Activated CD4-positive, alpha-beta T cell treated with anti-CD3 and anti-CD28 coated beads, Interleukin-2, Interleukin-4, amounts not matched to agents 100 ng/mL and 50 ng/mL, durations not matched to agents 16 hours and 8 hours (primary cell): ENCODE measurements around the gene ADAMTS8.
A peak's percentile ranks its signal among the peaks of the same experiment; 100 is the strongest.
"Not testable (repeated sequence)": the region's sequence is repeated elsewhere in the genome, so short reads cannot be mapped to it uniquely, and the experiment has no call there.

Experiments used
- DNase-seq: peaks from one replicate; pipeline ENCODE4 v3.0.0-alpha.2; 2020; ENCODE audit warnings: low spot score

Gene ADAMTS8

GRCh38 chr11:130438401-130439159 is 10.2 kb upstream of the ADAMTS8 start:
- not testable (repeated sequence) for DNase-seq

- DNase-seq: no peak
Observed at GRCh38 chr11:130437848-130438247, 9.4 kb upstream of the ADAMTS8 start.

- DNase-seq: no peak
Observed at GRCh38 chr11:130436171-130436570, 7.8 kb upstream of the ADAMTS8 start.

GRCh38 chr11:130435671-130436070 is 7.3 kb upstream of the ADAMTS8 start:
- DNase-seq: no peak

- peak; percentile 73 for DNase-seq
Observed at GRCh38 chr11:130434521-130435223, 6.3 kb upstream of the ADAMTS8 start.

- no peak for DNase-seq
Observed at GRCh38 chr11:130433357-130433756, 4.9 kb upstream of the ADAMTS8 start.

- no peak for DNase-seq
Observed at GRCh38 chr11:130431801-130432200, 3.4 kb upstream of the ADAMTS8 start.

GRCh38 chr11:130431331-130431773 is 2.9 kb upstream of the ADAMTS8 start:
- DNase-seq: peak; percentile 66

GRCh38 chr11:130429983-130430382 is 1.6 kb upstream of the ADAMTS8 start:
- no peak for DNase-seq

- DNase-seq: no peak
Observed at GRCh38 chr11:130429120-130429681, 792 bp upstream of the ADAMTS8 start.

GRCh38 chr11:130427581-130428315 is 661 bp downstream of the ADAMTS8 start:
- DNase-seq: no peak

GRCh38 chr11:130426837-130427341 is 1.5 kb downstream of the ADAMTS8 start:
- DNase-seq: no peak

- no peak for DNase-seq
Observed at GRCh38 chr11:130426223-130426836, 2.1 kb downstream of the ADAMTS8 start.

- no peak for DNase-seq
Observed at GRCh38 chr11:130425156-130425555, 3.3 kb downstream of the ADAMTS8 start.

- DNase-seq: no peak
Observed at GRCh38 chr11:130424613-130425140, 3.7 kb downstream of the ADAMTS8 start.

GRCh38 chr11:130423541-130424142 is 4.8 kb downstream of the ADAMTS8 start:
- DNase-seq: no peak

GRCh38 chr11:130422251-130422995 is 6.0 kb downstream of the ADAMTS8 start:
- no peak for DNase-seq

- DNase-seq: no peak
Observed at GRCh38 chr11:130421697-130422096, 6.7 kb downstream of the ADAMTS8 start.

GRCh38 chr11:130421199-130421585 is 7.2 kb downstream of the ADAMTS8 start:
- DNase-seq: no peak

- no peak for DNase-seq
Observed at GRCh38 chr11:130420478-130421198, 7.8 kb downstream of the ADAMTS8 start.
